GM13976 (cell line): ENCODE measurements around the gene MACROD1.

Experiments used
- DNase-seq: peaks from one replicate; pipeline ENCODE4 v3.0.0; 2012; ENCODE audit warnings: low spot score
- CTCF ChIP-seq: IDR thresholded peaks from 2 replicates; pipeline ENCODE4 v1.5.1; 2012; ENCODE audit warnings: borderline replicate concordance, mild to moderate bottlenecking; ENCODE audit not compliant: insufficient read depth; ENCODE audit errors: extremely low read depth, missing control alignments, control extremely low read depth
- in situ Hi-C: fragments of 300-500 bp; cut with MboI; formaldehyde crosslinking; loops from one replicate; pipeline ENCODE4 v1.12.0; 2022; ENCODE audit warnings: low sequenced_read_pairs, mixed read lengths, inconsistent platforms; ENCODE audit not compliant: unreplicated experiment

The MACROD1 gene

DNA sequence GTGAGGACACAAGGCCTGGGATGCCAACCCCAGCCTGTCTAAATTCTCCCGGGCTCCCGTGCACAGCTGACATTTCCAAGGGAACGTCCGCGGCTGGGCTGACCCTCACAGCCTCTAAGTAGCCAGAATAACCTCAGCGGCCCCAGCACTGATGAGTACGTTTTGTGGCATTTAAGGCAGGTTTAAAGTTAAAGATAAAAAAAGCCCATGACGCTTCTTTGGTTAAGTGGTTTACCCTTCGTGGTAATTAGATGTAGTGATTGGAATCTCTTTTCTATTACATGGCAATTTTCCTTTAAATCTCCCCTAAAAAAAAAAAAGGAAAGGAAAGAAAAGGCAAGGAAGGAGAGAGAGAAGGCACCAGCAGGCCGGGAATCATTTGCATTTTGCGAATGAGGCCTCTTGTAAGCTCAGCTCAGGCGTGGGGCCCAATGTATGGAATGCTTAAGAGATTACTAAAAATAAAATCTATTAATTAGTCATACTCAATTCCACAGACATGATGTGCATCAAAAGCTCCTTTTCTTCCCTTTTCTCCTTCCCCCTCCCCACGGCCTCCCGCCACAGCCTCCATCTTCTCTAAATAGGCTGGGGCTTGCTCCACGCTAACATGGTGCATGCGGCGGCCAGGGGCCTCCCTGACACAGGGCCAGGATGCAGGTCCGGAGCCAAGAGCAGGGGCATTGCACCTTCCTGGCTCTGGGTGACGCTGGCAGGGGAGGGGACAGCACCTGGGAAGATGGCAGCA lies 44.1 kb downstream of the MACROD1 start:
- no peak for TF ChIP-seq CTCF
- DNase-seq = no peak
- in situ Hi-C loops = no loop called here

DNA sequence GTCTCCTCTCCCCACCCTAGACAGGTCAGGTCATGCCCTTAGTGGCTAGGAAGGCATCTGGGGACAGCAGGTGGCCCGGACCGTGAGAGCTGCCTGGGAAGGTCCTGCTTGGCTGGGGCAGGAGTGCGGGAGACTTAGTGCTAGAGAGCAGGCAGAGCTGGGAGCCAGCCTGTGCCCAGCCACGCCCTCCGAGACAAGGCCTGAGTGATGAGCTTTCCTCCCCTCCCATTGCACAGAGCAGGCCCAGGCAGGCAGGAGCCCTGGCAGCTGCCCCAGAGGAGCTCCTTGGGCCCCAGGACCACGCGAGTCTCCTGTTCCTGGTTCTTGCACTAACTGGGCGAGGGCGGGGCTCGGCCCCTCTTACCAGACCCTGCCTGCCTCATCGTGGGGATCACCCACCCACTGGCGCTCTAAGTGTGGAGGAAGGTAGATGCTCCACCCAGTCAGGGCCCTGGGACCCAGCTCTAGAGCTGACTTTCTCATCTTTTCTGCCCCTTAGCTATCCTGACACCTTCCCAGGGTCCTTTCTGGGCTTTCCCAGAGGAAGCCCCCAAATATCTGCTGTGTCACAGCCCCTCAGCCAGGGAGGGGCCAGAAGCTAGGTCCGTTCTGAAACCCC lies 44.9 kb downstream of the MACROD1 start:
- no peak for DNase-seq
- in situ Hi-C loops = no loop called here
- no peak for TF ChIP-seq CTCF

DNA sequence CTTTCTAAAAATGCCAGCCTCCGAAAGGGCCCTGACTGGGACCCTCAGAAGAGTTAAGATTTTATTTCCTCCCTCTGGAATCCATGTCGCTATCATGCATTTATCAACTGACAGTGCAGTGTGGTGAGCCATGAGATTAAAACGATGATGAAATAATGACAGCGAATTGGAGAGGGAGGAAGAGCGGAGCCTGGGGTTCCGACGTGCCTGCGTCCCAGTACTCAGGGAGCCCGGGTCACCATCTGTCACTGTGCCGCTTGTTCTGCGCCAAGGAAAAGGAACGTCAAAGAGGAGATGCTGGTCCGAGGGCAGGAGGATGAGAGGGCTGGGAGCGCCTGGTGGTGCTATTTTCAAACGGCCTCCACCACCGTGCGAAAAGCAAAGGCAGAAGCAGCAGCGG lies 46.2 kb downstream of the MACROD1 start:
- in situ Hi-C loops = no loop called here
- no peak for TF ChIP-seq CTCF

DNA sequence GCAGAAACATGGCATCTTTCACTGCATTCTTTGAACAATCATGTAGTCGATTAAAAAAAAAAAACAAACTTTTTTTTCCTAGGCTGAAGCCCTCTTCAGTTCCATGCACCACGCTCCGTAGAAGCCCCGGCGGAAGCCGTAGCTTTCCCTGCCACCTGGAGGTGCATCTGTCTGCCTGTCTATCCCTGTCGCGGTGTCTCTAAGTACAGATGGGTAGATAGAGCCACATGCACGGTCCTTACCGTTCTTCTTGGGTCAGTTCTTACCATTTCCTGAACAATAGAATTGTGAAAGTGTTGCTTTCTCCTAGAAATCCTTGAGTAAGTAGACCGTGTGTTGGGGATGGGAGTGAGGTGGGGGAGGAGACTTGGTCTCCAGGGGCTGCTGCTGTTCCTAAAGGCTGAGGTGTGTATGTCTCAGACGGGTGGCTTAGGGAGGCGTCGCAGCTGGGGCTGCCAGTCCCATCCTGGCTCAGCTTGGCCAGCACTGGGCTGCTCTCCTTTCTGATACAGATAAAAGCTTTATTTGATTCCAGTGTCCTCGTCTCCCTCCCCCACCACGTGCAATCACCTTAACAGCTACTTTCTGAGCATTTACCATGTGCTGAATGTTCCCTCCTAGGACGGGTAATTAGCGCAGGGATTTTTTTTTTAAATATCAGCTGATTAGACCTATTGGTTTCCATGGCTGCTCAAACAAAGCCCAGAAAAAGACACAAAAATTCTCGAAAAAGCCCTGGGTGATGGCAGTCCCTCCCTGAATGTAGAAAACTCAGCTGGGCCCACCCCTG lies 46.8 kb downstream of the MACROD1 start:
- DNase-seq = no peak
- in situ Hi-C loops = no loop called here
- TF ChIP-seq CTCF = no peak

More for the DNA sequence above, 46.2 kb downstream of the MACROD1 start:
- DNase-seq = no peak

DNA sequence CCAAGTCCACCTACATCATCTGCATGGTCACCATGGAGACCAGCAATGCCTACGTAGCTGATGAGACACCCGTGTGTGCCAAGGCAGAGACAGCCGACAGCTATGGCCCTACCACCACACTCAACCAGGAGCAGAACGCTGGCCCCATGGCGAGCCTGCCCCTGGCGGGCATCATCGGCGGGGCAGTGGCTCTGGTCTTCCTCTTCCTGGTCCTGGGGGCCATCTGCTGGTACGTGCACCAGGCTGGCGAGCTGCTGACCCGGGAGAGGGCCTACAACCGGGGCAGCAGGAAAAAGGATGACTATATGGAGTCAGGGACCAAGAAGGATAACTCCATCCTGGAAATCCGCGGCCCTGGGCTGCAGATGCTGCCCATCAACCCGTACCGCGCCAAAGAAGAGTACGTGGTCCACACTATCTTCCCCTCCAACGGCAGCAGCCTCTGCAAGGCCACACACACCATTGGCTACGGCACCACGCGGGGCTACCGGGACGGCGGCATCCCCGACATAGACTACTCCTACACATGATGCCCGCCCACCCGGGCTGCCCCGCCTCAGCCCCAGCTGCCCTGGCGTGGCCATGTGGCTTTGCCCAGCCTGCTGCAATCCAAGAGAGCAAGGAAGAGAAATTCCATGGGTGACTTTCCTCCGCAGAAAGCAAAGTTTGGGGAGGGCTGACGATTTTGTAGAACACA lies 48.0 kb downstream of the MACROD1 start:
- no peak for TF ChIP-seq CTCF
- no peak for DNase-seq
- in situ Hi-C loops = no loop called here
